Activated CD4-positive, alpha-beta T cell treated with anti-CD3 and anti-CD28 coated beads for 36 hours (primary cell): ENCODE measurements around the gene MDH1. TPM values are rescaled to one million over a fixed set of nuclear protein-coding genes. Genes with fewer than 3 reads are reported as not detected.
"Not testable (repeated sequence)": the region's sequence is repeated elsewhere in the genome, so short reads cannot be mapped to it uniquely, and the experiment has no call there.

Source experiments
- ATAC-seq: fragments of 200-7000 bp; cut with Tn5 transposase; one replicate; pipeline ENCODE4 v1.10.0; 2021; ENCODE audit warnings: mild to moderate bottlenecking, moderate library complexity
- CTCF ChIA-PET: fragments of 350-600 bp; sonication (Branson Sonifier 250); formaldehyde crosslinking; loops from one replicate; lab custom pipeline; 2021; ENCODE audit warnings: antibody characterized with exemption; lab: Charles Lee
- POLR2A ChIA-PET: fragments of 350-600 bp; sonication (Branson Sonifier 250); formaldehyde crosslinking; loops from one replicate; lab custom pipeline; 2021; ENCODE audit warnings: antibody characterized with exemption, inconsistent platforms; lab: Charles Lee
- DNase-seq: peaks from one replicate; pipeline ENCODE4 v3.0.0-alpha.2; 2020
- H3K27ac Mint-ChIP-seq: one replicate; pipeline ENCODE4 v1.8.0; 2021; ENCODE audit warnings: mixed read lengths
- H3K27me3 Mint-ChIP-seq: one replicate; pipeline ENCODE4 v1.8.0; 2021; ENCODE audit warnings: mixed read lengths
- H3K36me3 Mint-ChIP-seq: one replicate; pipeline ENCODE4 v1.8.0; 2021; ENCODE audit warnings: low read depth, mixed read lengths
- H3K4me1 Mint-ChIP-seq: one replicate; pipeline ENCODE4 v1.8.0; 2021; ENCODE audit warnings: mixed read lengths
- H3K4me3 Mint-ChIP-seq: one replicate; pipeline ENCODE4 v1.8.0; 2021; ENCODE audit warnings: mild to moderate bottlenecking, moderate library complexity, mixed read lengths
- H3K9me3 Mint-ChIP-seq: one replicate; pipeline ENCODE4 v1.8.0; 2021; ENCODE audit warnings: low read depth, mixed read lengths
- intact Hi-C, 2 experiments: fragments of 100-400 bp; cut with DNase I in 1 of 2; cut with micrococcal nuclease in 1 of 2; formaldehyde crosslinking; loops; one replicate each; pipeline versions ENCODE4 v1.14.2 to v1.15.1; 2022 to 2024; cut with DNase I, micrococcal nuclease
- total RNA-seq, 2 experiments: library from RNA; stranded (reverse); gene quantifications; one replicate each; pipeline ENCODE4 v1.2.3, GENCODE V29; 2021

MDH1 gene
- 100 to 1,000 TPM; 212 to 265 TPM for total RNA-seq

DNA sequence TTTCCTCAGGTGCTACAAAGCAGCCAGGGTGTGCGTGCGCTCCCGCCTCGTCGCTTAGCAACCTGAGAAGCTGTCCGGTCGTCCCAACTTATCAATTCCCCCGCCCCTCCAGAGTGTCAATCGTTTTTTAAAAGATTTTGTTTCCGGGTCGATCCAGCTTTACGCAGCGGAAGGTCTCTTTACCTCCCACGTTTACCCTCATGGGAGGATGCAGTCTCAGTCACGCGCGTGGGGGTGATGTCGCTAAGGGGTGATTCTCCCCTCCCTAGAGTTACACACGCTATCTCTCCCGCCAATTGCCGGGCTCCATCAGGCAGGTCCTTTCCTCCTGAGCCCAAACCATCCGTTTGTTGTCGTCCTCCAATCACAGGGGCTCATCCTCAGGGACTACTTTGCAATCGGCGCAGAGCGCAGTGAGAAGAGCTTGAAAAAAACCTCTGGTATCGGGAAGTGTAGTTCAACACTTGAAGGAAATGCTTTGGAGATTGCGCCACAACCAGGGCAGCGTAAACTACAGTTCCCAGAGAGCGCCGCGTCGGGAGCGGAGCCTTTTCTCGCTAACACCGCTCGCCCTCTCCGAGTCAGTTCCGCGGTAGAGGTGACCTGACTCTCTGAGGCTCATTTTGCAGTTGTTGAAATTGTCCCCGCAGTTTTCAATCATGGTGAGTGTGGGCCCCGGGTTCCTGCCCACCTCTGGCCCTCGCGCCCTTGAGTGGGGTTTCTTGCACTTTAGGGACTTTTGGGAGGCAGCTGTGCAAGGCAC lies at the start of gene MDH1, which contains the start of gene WDPCP:
Gene MDH1 (plus strand): TSS at position 579 of the 763 bp plus-strand sequence. CDS start 81 bp downstream, at position 660.
Gene WDPCP (minus strand): TSS at position 93 of the 763 bp plus-strand sequence. CDS start 206 bp downstream, outside the sequence.
- H3K27ac Mint-ChIP-seq, result peak within 1 kb of the TSS; percentile 97
- peaks cover 36% of the 10 kb centered on the region for H3K4me1 Mint-ChIP-seq
- ATAC-seq, result peak; percentile 92
- peak within 1 kb of the TSS; percentile 100 for H3K4me3 Mint-ChIP-seq
- H3K9me3 Mint-ChIP-seq, result no peaks in the 10 kb centered on the region
- ChIA-PET POLR2A (interaction anchor here (0.5 to 1.4 kb wide), 10 partner anchors 11 to 1542 kb away, joined by 3 to 15 read pairs (median 4); partner anchors contain the start of genes RAB1A and UGP2), CTCF (interaction anchor here (0.6 to 1.4 kb wide), 8 partner anchors 18 to 1131 kb away, joined by 3 to 4 read pairs (median 3); no protein-coding TSS in a partner anchor)
- peaks cover 13% of the 10 kb centered on the region for H3K36me3 Mint-ChIP-seq
- no peaks in the 10 kb centered on the region for H3K27me3 Mint-ChIP-seq
- intact Hi-C loops, result loop anchor here (1.0 to 5.0 kb wide), 16 partner anchors 66 to 1696 kb away; partner anchors contain the start of genes EHBP1 (in 2 of the 2), OTX1 (in 2 of the 2), UGP2 (in 2 of the 2) and AFTPH (in 1 of the 2)
- DNase-seq, result peak; percentile 96

DNA sequence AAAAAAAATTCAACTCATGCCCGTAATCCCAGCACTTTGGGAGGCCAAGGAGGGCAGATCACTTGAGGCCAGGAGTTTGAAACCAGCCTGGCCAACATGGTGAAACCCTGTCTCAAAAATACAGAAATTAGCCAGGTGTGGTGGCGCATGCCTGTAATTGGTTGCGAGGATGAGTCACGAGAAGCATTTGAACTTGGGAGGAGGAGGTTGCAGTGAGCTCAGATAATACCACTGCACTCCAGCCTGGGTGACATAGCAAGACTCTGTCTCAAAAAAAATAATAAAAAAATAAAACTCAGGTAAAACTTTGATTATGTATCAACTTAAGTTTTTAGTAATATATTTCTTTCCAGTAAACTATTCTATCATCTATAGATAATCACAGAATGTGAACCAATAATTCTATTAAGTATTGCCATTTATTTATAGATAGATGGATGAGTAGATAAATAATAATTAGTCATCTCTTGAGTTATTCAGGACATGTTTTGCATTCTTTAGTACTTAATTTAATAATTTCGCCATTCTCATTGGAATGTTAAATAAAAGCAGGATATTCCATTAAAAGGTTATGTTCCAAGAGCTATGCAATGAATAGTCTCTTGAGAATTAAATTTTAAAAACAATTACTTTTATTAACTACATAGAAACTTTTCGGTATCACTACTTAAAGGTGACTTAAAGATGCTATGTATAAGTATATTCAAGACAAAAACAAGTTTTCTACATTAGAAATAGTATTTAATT lies 49.2 kb upstream of the MDH1 start:
- DNase-seq (no peak), ATAC-seq (no peak)
- Mint-ChIP-seq H3K9me3 (peaks cover 7% of the 10 kb centered on the region), H3K4me1 (no peaks in the 10 kb centered on the region), H3K27ac (no peak overlapping the region), H3K27me3 (no peaks in the 10 kb centered on the region), H3K36me3 (peaks cover 9% of the 10 kb centered on the region), H3K4me3 (no peak overlapping the region)
- ChIA-PET CTCF (no interaction called here), POLR2A (no interaction called here)
- intact Hi-C loops, result loop anchor here (5.0 to 10.0 kb wide), 2 partner anchors 747 to 1085 kb away; no protein-coding TSS in a partner anchor

DNA sequence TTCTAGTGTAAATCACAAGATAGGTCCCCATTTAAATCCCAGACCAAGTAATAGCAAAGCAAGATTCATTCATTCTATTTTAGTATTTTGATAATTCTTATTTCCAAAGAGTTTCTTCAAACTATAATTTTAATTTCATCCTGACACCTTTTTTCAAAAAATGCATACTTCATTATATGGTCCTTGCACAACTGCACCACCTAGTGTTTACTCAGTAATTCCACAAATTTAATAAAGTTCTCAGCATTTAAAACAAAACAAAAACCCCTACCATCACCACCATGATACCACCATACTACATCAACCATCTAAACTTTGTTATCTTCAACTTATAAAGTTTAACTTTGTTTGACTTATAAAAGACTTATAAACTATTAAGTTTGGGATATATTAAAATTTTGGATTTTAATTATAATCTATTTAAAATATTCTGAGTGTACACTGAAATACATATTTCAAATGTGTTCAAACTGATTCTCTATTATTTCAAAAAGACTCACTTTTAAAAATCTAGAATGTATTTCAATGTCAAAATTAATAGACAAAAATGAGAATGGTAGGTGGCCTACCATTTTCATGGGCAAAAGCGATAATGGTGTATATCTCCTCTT lies 44.6 kb upstream of the MDH1 start:
- H3K4me1 Mint-ChIP-seq, result no peaks in the 10 kb centered on the region
- intact Hi-C loops, result loop anchor here (1.0 to 10.0 kb wide), 3 partner anchors 752 to 1089 kb away; no protein-coding TSS in a partner anchor
- CTCF ChIA-PET, result interaction anchor here (0.5 to 0.8 kb wide), 3 partner anchors 9 to 465 kb away, joined by 3 read pairs; no protein-coding TSS in a partner anchor

DNA sequence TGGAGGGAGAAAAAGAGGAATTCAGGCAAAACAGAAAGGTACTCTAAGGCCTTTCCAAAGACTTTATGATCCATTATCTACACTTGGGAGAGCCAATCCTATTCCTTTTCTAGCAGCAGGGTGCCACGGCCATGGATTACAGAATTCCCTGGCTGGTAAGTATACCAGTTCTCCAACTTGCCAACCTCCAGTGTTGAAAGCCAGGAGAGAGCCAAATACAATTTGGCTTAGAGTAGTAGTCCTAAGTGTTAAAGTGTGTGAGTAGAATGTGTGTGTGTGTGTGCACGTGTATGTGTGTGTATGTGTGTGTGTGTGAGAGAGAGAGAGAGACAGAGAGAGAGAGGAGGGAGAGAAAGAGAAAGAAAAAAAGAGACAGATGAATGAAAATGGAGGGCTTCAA lies 43.7 kb upstream of the MDH1 start:
- Mint-ChIP-seq H3K4me1 (no peaks in the 10 kb centered on the region), H3K4me3 (no peak overlapping the region), H3K36me3 (no peaks in the 10 kb centered on the region), H3K27ac (no peak overlapping the region), H3K27me3 (no peaks in the 10 kb centered on the region), H3K9me3 (peaks cover 4% of the 10 kb centered on the region)
- ATAC-seq, result no peak
- ChIA-PET POLR2A (no interaction called here), CTCF (interaction anchor here (0.5 kb wide), 1 partner anchor 120 kb away, joined by 3 read pairs; no protein-coding TSS in a partner anchor)
- no peak for DNase-seq
- intact Hi-C loops, result loop anchor here in 1 of 2 experiments (10.0 kb wide), 1 partner anchor 1090 kb away; no protein-coding TSS in a partner anchor

More for the DNA sequence above, 44.6 kb upstream of the MDH1 start:
- ATAC-seq (no peak), DNase-seq (no peak)
- H3K4me3 Mint-ChIP-seq, result no peak overlapping the region
- POLR2A ChIA-PET, result no interaction called here
- peaks cover 4% of the 10 kb centered on the region for H3K9me3 Mint-ChIP-seq
- H3K36me3 Mint-ChIP-seq, result no peaks in the 10 kb centered on the region
- H3K27ac Mint-ChIP-seq, result no peak overlapping the region
- no peaks in the 10 kb centered on the region for H3K27me3 Mint-ChIP-seq

DNA sequence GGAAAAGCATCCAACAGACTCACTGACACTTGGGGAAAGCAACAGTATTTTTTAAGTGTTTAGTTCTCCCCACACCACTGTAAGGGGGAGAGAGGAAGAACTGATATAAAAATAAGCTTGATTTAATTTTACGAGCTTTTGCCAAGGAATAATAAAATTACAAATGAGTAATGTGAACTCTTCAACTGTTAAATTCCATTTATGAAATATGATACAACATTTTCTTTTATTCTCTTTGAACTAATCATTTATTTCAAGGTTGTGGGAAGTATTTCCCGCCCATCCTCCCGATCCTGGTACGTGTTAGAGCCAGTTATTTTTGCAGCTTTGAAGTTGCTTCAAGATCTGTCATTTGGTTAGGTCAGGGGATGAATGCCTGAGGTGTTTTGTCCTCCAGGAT lies 35.7 kb upstream of the MDH1 start:
- no peak for DNase-seq
- Mint-ChIP-seq H3K9me3 (peaks cover 5% of the 10 kb centered on the region), H3K27me3 (no peaks in the 10 kb centered on the region), H3K27ac (no peak overlapping the region), H3K4me3 (no peak overlapping the region), H3K4me1 (peaks cover 7% of the 10 kb centered on the region), H3K36me3 (peaks cover 17% of the 10 kb centered on the region)
- ChIA-PET CTCF (interaction anchor here (1.0 kb wide), 1 partner anchor 9 kb away, joined by 3 read pairs; no protein-coding TSS in a partner anchor), POLR2A (no interaction called here)
- intact Hi-C loops, result no loop called here
- no peak for ATAC-seq

DNA sequence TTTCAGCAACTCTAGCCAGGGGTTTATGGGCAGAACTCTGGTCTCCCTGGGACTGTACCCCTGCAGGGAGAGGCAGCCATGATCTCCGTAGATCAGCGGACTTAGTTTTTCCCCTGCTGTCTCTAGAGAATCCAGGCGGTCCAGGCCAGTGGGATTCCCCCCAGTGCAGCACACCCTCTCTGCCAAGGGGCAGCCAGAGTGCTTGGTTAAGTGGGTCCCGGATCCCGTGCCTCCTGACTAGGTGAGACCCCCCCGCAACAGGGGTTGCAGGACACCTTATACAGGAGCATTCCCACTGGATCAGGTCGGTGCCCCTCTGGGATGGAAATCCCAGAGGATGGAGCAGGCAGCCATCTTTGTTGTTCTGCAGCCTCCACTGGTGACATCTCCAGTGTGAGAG lies 33.5 kb upstream of the MDH1 start:
- ATAC-seq (no peak), DNase-seq (no peak)
- Mint-ChIP-seq H3K27me3 (no peaks in the 10 kb centered on the region), H3K36me3 (peaks cover 32% of the 10 kb centered on the region), H3K27ac (no peak overlapping the region), H3K9me3 (peaks cover 12% of the 10 kb centered on the region), H3K4me1 (peaks cover 7% of the 10 kb centered on the region), H3K4me3 (no peak overlapping the region)
- intact Hi-C loops, result no loop called here
- POLR2A ChIA-PET, result no interaction called here
- CTCF ChIA-PET, result no interaction called here

DNA sequence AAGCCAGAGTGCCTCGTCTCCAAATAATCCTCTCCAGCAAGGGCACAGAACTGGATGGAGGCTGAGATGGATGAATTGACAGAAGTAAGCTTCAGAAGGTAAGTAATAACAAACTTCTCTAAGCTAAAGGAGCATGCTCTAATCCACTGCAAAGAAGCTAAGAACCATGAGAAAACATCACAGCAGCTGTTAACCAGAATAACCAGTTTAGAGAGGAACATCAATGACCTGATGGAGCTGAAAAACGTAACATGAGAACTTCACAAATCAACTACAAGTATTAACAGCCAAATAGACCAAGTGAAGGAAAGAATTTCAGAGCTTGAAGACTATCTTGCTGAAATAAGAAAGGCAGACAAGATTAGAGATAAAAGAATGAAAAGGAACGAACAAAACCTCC lies 32.8 kb upstream of the MDH1 start:
- DNase-seq (no peak), ATAC-seq (no peak)
- Mint-ChIP-seq H3K4me1 (peaks cover 7% of the 10 kb centered on the region), H3K4me3 (no peak overlapping the region), H3K27ac (no peak overlapping the region), H3K27me3 (no peaks in the 10 kb centered on the region), H3K9me3 (peaks cover 16% of the 10 kb centered on the region), H3K36me3 (peaks cover 38% of the 10 kb centered on the region)
- POLR2A ChIA-PET, result no interaction called here
- intact Hi-C loops, result no loop called here
- CTCF ChIA-PET, result no interaction called here

DNA sequence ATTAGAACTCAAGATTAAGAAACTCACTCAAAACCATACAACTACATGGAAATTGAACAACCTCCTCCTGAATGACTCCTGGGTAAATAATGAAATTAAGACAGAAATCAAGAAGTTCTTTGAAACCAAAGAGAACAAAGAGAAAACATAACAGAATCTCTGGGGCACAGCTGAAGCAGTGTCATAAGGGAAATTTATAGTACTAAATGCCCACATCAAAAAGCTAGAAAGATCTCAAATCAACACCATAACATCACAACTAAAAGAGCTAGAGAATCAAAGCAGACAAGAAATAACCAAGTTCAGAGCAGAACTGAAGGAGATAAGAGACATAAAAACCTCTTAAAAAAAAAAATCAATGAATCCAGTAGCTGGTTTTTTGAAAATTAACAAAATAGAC lies 30.9 kb upstream of the MDH1 start:
- H3K27ac Mint-ChIP-seq, H3K4me3 Mint-ChIP-seq, H3K4me1 Mint-ChIP-seq, intact Hi-C loops, ATAC-seq, DNase-seq, CTCF ChIA-PET, POLR2A ChIA-PET, H3K27me3 Mint-ChIP-seq: not testable (repeated sequence)
- peaks cover 48% of the 10 kb centered on the region for H3K36me3 Mint-ChIP-seq
- H3K9me3 Mint-ChIP-seq, result peaks cover 20% of the 10 kb centered on the region

DNA sequence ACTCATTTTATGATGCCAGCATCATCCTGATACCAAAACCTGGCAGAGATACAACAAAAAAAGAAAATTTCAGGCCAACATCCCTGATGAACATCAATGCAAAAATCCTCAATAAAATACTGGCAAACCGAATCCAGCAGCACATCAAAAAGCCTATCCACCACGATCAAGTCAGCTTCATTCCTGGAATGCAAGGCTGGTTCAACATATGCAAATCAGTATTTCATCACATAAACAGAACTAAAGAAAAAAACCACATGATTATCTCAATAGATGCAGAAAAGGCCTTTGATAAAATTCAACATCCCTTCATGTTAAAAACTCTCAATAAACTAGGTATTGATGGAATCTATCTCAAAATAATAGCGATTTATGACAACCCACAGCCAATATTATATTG lies 29.8 kb upstream of the MDH1 start:
- H3K4me1 Mint-ChIP-seq, H3K27ac Mint-ChIP-seq, H3K27me3 Mint-ChIP-seq, intact Hi-C loops, DNase-seq, ATAC-seq, CTCF ChIA-PET, H3K4me3 Mint-ChIP-seq: not testable (repeated sequence)
- Mint-ChIP-seq H3K36me3 (peaks cover 53% of the 10 kb centered on the region), H3K9me3 (peaks cover 20% of the 10 kb centered on the region)
- POLR2A ChIA-PET, result interaction anchor here (0.6 kb wide), 1 partner anchor 483 kb away, joined by 3 read pairs; no protein-coding TSS in a partner anchor

DNA sequence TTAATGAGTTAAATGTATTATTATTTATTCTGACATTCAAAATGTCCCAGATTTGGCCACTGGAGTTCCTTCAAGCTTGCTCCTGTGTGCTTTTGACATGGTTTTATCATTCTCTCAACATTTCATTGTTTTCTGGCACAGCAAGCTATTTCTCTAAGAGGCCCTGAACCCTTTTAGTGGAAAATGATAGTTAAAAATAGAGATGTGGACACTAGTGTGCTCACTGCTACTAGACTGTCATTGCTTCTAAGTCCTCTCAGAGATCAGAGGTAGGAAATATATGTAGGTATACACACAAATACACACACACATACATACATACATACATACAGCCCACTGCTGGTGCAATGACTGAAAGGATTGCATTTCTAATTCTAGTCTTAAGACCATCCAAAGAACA lies 26.0 kb upstream of the MDH1 start:
- H3K27ac Mint-ChIP-seq, result no peak overlapping the region
- ATAC-seq (no peak), DNase-seq (no peak)
- peaks cover 45% of the 10 kb centered on the region for H3K36me3 Mint-ChIP-seq
- ChIA-PET POLR2A (no interaction called here), CTCF (no interaction called here)
- peaks cover 3% of the 10 kb centered on the region for H3K4me1 Mint-ChIP-seq
- H3K27me3 Mint-ChIP-seq, result no peaks in the 10 kb centered on the region
- peaks cover 30% of the 10 kb centered on the region for H3K9me3 Mint-ChIP-seq
- intact Hi-C loops, result no loop called here
- H3K4me3 Mint-ChIP-seq, result no peak overlapping the region

DNA sequence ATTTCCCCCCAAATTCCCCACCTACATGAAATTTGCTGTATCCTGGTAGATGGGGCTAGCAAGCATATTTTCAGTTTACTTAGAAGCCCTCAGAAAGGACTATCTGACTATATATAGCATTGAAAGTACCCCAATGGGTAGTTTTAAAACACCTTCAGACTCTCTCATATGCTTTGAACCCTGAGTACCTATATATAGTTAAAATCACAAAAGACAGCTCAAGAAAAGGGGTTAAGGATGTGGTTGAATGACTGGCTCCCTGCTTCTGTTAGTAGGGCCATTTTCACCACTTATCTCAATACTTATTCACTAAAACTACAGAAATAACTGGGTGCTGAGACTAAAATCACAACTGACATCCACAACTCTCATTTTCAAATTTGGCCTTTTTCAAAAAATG lies 19.0 kb upstream of the MDH1 start:
- H3K9me3 Mint-ChIP-seq, result peaks cover 23% of the 10 kb centered on the region
- H3K4me1 Mint-ChIP-seq, result no peaks in the 10 kb centered on the region
- no peak for ATAC-seq
- DNase-seq, result no peak
- POLR2A ChIA-PET, result no interaction called here
- CTCF ChIA-PET, result interaction anchor here (0.5 kb wide), 1 partner anchor 425 kb away, joined by 3 read pairs; no protein-coding TSS in a partner anchor
- peaks cover 18% of the 10 kb centered on the region for H3K36me3 Mint-ChIP-seq
- H3K27me3 Mint-ChIP-seq, result no peaks in the 10 kb centered on the region
- no peak overlapping the region for H3K4me3 Mint-ChIP-seq
- intact Hi-C loops, result no loop called here
- H3K27ac Mint-ChIP-seq, result no peak overlapping the region
